GM21528 (cell line): ENCODE results near the gene TP53TG5.

Experiments
- ATAC-seq: cut with Tn5 transposase; IDR thresholded peaks from one replicate; pipeline ENCODE4 v1.9.1; 2021; ENCODE audit warnings: mild to moderate bottlenecking, moderate library complexity; ENCODE audit not compliant: unreplicated experiment, low FRiP score

TP53TG5 gene

DNA sequence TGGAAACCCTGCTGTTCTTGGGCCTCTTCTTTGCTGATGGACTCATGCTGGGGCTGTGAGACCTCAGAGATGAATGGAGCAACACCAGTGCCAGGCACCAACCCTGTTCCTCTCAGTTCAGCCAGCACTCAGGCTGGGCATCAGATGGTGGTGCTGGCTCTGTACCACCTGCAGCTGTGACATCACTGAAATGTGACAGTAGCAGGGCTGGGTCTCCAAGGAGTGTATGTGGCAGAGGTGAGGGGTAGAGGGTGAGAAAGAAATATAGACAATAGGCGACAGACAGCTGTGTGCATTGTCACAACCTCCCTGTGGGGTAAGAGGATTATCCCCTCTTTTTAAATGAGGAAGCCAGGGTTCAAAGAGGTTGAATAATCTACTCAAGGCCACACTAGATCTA is at the start of gene TP53TG5:
TP53TG5 (minus strand) TSS at position 135 of the 400 bp plus-strand sequence; CDS start at position 46, 89 bp downstream.
- ATAC-seq = no peak

DNA sequence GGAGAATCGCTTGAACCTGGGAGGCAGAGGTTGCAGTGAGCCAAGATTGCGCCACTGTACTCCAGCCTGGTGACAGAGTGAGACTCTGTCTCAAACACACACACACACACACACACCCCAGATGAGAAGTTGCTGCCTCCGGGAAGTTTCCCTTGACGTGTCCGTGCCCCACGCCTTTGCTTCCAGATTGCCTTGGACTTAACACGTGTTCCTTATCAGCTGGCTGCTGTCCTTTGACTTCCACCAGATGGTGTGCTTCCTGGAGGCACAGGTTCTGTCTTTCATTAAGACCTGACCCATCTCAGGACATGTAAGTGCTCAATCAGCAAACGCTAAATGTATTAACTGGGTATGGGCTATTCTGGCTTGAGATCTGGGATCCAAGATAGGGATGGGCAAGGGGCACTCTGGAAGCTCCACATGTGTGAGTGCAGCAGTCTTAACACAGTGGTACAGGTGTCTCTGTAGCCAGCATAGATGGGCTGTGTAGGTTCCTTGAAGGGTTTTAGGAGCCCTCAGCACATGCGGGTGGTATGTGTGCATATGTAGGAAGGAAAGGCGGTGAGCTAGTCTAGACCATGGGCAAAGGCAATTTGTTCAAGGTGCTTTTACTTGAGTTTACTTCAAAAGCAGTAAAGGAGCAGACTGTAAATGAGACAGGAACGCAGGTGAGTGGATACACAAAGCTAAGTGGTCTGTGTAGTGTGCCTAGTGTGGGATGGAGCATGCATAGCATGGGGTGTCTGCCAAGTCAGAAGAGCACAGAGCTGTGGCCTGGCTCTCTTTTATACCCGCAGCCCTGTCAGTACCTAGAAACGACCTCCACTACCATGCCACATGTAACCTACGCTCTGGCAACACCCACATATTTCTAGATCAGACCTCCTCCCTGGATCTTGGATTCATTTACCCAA is 49.4 kb upstream of the TP53TG5 start:
- ATAC-seq = no peak

DNA sequence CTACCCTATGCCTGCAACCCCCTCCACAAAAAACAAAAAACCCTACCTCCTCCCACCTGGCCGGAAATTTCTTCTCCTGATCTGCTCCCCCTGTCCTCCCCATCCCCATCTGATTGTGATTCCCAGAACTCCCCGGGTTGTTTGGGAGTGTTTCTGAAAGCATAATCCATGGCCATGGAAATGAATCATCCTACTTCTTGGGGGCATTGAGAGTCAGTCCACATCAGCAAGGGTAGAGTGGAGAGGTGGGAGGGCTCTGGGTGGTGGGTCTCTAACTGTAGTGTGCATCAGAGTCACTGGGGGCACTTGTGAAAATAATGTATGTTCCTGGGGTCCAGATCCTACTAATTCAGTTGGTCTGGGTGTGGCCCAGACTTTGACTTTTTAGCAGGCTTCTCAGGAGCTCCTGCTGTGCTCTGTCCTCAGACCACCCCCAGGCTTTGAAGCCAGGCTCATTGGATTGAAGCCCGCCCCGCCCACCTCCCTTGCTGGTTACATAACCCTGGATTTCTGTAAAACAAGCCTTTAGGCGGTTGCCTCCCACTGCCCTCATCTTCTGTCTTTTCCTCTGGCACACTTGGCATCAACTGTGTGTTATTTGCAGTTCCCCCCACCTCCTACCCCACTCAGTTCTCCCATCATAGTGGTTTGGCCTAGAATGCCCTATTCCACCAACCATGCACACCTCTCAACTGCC is 48.3 kb upstream of the TP53TG5 start:
- ATAC-seq = no peak

DNA sequence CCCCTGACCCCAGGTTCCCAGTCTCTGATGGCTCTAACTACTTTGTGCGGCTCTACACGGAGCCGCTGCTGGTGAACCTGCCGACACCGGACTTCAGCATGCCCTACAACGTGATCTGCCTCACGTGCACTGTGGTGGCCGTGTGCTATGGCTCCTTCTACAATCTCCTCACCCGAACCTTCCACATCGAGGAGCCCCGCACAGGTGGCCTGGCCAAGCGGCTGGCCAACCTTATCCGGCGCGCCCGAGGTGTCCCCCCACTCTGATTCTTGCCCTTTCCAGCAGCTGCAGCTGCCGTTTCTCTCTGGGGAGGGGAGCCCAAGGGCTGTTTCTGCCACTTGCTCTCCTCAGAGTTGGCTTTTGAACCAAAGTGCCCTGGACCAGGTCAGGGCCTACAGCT is 47.4 kb upstream of the TP53TG5 start:
- no peak for ATAC-seq

DNA sequence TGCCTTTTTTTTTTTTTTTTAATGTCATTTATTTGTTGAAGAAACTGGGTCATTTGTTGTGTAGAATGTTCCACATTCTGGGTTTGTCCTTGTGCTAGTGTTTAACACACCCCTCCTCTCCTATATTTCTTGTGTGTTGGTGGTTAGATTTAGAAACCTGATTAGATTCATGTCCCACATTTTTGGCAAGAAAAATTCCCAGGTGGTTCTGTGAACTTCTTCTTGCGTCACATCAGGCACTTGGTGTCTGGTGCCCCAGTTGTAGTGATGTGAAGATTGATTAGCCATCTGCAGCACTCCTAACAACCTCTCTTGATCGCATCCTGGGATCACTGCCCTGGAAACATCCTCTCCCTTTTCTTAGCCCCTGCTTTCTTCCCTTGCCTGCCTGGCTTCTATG is 45.6 kb upstream of the TP53TG5 start:
- no peak for ATAC-seq

DNA sequence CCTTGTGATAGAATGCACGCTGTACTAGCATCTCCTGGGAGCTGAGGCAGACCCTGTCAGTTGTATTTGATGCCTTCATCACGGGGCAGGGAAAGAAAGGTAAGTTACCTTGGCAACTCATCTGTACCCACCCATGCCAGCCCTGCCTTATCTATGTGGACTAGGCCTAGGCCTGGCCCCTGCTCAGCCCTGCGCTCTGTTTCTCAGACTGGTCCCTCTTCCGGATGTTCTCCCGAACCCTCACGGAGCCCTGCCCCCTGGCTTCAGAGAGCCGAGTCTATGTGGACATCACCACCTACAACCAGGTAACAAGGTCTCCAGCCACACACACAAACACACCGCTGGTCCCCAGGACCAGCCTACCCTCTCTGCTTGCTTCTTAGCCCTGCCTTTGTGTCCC is 42.0 kb upstream of the TP53TG5 start:
- ATAC-seq = no peak

DNA sequence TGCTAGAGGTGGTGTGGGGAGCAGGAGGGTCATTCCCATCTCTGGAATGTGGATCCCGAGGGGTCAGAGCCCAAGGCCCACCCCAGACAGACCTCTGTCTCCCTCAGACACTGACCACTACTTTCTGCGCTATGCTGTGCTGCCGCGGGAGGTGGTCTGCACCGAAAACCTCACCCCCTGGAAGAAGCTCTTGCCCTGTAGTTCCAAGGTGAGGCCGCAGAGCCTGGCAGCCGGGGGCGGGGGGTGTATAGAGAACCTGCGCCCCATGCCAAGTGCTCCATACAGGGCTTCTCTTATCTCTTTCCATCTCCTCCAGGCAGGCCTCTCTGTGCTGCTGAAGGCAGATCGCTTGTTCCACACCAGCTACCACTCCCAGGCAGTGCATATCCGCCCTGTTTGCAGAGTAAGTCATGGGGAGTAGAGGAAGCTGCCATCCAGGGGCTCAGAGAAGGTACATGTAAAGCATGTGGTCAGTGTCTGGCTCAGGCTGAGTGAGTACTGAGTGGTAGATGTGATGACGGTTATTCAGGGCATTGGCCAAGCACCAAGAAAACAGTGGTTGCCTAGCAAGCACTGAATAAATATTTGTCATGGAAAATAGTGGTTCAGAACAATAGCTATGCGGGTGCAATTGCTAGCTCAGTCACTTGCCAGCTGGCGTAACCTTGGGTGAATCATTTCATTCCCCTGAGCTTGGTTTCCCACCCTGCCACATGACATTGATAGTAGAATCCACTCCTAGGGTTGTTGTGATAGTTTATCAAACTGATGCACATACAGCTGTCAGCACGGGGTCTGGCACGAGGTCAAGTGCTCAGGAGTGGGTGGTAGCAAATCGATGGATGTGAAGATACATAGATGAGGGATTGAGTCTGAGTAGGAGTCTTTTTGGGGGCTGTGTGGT is 41.3 kb upstream of the TP53TG5 start:
- ATAC-seq = peak; percentile 66

DNA sequence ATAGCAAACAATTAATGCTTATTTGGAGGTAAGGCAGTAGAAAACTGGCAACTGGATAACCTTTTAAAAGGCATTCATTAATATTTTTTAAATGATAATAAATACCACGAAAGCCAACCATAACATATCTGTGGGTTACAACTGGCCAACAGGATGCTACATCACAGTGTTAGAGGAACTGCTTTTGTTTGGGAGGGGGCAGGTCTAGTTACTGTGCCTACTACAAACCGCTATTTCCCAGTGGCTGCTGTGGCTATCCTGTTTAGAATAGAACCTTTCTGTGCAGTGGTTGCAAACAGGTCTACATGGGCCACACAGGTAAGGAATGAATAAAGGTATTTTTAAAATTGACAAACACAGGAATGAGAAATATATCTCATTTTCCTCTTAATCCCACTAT is 38.8 kb upstream of the TP53TG5 start:
- ATAC-seq = no peak

DNA sequence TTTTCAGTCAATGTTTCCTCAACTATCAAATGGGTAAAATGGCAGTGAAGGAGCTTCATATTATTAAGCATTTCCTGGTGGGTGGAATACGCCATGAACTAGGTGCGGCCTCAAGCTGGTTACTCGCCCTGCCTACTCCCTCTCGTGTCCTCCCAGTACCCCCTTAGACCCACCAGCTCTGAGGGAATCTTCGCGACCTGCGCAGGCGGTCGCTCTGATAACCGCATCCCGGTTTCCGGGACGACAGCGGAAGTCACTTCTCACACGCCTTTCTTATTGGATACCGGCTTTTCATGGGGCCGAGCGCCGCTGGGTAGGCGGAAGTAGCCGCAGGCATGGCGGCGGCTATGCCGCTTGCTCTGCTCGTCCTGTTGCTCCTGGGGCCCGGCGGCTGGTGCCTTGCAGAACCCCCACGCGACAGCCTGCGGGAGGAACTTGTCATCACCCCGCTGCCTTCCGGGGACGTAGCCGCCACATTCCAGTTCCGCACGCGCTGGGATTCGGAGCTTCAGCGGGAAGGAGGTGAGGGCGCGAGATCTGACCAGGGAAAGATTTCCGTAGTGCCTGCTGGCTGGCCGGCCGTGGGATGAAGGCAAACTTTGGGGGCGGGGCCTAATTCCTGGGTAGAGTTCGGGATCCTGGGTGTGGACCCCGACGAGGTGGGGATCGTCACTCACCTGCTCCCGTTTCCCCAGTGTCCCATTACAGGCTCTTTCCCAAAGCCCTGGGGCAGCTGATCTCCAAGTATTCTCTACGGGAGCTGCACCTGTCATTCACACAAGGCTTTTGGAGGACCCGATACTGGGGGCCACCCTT is 37.9 kb upstream of the TP53TG5 start, which contains the start of gene PIGT:
PIGT (plus strand) TSS at position 320 of the 816 bp plus-strand sequence; CDS start at position 336, 16 bp downstream.
- ATAC-seq = peak; percentile 67

DNA sequence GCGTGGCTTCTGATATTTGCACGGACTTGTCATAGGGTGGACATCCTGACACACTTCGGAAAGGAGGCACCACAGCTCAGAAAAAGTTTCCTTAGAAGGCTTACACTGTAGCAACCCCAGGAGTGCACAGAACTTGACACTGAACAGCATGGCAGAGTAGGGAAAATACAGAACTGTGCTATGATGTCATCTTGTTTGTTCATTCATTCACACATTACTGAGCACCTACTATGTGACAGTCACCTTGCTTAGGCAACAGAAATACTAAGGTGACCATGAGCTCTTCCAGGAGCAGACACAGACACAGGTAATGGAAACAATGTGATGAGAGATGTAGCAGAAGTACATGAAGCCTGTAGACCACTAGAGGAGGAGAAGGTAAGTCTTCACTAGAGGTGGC is 35.4 kb upstream of the TP53TG5 start:
- ATAC-seq = no peak

DNA sequence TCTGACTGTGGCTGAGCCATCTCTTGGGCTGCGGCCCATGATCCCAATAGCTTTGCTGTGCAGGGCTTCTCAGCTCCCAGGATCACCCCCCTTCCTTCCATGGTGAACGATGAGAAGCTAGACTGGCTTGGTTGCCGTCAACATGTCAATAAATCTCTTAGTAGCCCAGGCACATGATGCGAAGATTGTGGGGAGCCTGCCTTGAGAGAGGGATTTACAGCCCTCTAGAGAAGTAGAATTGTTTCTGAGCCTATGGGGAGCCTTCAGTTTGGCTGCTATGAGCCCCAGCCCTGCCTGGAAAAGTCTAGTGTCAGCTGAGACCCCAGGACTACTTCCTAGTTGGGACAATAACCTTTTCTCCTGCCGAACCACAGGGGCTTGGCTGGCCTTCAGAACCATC is 34.5 kb upstream of the TP53TG5 start:
- ATAC-seq = no peak

DNA sequence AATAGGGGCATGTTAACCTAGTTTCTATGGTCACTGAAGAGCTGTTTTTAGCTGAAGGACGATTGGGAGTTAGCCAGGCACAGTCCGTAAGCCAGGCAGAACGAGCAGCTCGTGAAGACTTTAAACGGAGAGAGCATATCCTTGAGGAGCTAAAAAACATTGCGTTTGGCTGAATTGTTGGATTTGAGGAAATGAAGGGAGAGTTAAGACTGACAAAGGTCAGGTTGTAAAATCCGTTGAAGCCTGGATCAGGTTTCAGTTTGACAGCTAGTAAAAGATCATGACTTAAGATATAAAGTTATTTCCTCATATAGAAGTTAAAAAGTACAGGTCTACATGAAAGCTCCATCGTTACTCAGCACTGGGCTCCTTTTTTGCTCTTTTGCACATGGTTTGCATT is 32.8 kb upstream of the TP53TG5 start:
- ATAC-seq = no peak

DNA sequence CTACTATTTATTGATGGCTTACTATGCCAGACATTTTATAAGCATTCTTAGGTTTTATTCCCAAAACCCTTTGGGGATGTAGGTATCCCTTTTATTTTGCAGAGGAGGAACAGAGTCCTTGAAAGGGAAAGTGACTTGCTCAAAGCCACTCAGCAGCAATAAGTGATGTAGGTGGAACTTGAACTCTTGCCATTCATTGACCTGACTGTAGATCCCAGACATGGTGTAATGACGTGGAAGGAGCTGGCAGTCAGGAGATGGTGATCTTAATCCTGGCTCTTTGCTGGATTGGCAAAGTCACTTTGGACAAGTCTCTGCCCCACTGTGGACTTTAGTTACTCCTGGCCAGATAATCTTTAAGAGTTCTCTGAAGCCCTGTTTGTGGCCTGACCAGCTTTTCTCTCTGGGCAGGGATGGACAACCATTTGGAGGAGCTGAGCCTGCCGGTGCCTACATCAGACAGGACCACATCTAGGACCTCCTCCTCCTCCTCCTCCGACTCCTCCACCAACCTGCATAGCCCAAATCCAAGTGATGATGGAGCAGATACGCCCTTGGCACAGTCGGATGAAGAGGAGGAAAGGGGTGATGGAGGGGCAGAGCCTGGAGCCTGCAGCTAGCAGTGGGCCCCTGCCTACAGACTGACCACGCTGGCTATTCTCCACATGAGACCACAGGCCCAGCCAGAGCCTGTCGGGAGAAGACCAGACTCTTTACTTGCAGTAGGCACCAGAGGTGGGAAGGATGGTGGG is 31.6 kb upstream of the TP53TG5 start:
- ATAC-seq = no peak

DNA sequence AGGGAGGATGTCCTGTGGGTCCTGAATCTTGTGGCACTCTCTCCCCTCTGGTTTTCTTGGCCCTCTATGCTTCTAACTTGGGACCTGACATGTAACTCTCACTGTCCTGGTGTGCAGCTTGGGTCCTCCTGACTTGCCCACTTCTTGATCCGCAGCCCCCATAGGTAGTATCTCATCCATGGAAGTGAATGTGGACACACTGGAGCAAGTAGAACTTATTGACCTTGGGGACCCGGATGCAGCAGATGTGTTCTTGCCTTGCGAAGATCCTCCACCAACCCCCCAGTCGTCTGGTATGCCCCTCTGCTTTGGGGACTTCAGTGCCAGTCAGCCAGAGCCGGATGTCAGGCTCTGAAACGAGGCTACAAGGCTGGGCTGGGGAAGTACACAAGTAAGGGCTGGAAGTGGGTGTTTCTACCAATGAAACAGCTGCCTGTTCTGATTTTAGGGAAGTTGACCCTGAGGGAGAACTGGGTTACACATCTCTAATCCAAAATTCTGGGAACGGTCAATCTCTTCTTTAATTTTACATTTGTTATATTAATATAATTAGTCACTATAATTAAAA is 30.6 kb upstream of the TP53TG5 start:
- ATAC-seq = no peak

DNA sequence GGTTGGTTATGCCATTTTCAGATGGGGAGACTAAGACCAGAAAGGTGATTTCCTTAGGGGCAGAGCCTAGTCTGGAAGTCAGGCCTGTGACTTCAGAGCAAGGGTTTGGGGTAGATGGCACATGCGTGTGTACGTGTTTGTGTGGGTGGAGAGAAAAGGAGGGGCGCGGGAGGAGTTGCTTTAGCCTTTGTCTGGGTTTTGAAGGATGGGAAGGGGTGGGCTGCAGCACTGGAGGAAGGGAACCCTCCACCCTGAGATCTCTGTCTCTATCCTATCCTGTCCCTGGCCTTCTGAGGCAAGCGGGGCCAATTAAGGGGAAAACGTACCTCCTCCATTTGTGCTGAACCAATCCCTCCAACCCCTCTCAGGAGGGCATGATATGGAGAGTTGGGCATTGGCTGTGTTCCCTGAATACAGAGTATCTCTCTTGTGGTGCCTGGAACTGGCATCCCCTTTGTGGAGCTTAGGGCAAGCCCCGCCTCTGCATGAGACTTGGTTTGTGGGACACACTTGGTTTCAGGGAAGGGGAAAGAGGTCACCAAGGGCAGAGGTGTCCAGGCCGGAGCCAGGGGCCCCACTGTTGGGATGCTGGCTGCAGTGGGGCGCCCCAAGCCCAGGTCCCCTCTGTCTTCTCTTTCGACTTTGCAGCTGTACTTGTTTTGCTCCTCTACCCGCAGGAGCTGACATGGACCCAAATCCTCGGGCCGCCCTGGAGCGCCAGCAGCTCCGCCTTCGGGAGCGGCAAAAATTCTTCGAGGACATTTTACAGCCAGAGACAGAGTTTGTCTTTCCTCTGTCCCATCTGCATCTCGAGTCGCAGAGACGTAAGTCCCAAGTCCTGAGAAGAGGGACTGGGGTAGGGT is 29.9 kb upstream of the TP53TG5 start, which contains the start of gene DBNDD2:
DBNDD2 (plus strand) TSS at position 507 of the 863 bp plus-strand sequence; CDS start at position 686, 179 bp downstream.
- no peak for ATAC-seq

DNA sequence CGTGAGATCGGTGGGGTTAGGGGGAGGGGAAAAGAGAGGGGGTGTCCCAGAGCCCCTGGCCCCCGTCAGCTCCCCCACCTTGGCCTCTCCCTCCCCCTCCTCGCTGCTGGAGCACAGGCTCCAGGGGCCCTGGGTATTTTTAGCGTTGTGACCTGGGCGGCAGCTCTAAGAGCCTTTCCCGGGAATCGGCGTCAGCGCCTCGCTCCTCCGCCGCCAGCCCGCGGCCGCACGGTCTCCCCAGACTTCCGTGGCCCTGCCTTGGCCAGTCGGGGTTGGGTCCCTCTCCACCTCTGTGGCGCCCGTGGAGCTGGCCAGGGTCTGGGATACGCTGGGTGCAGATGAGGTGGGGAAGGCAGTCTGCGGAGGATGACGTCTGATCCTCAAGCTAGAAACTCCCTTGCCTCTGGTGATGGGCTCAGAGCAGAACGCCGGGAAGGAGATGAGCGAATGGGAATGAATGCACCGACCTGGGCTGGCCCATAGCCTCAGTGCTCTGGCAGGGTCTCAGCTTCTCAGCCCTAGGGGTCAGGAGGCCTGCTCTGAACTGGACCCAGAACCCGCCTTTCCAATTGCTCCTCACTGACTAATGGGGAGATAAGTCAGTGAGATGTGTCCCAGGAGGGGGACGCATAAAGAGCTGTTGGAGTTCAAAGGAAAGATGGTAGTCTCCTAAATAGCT is 29.1 kb upstream of the TP53TG5 start:
- no peak for ATAC-seq
